Neural cell (in vitro differentiated cells): ENCODE data around the gene ZCCHC24.

ENCODE experiments used
- CTCF ChIP-seq: fragments of 450-650 bp; IDR thresholded peaks from 2 replicates; pipeline ENCODE4 v1.5.1; 2014; ENCODE audit warnings: antibody characterized with exemption, mild to moderate bottlenecking, moderate library complexity; ENCODE audit not compliant: poor library complexity, severe bottlenecking
- EP300 ChIP-seq: fragments of 450-650 bp; conservative IDR thresholded peaks from 2 replicates; pipeline ENCODE4 v1.6.1; 2014; ENCODE audit warnings: antibody characterized with exemption, mild to moderate bottlenecking, moderate library complexity; ENCODE audit not compliant: poor library complexity, severe bottlenecking
- EZH2 ChIP-seq: fragments of 200-600, 300-800 bp; shearing (Covaris generic), sonication (generic); IDR thresholded peaks from 2 replicates; pipeline ENCODE4 v1.6.1; 2014; ENCODE audit warnings: antibody characterized with exemption, low read length, borderline replicate concordance, mild to moderate bottlenecking; ENCODE audit not compliant: insufficient read depth, poor library complexity, severe bottlenecking
- MXI1 ChIP-seq: fragments of 450-650 bp; conservative IDR thresholded peaks from 2 replicates; pipeline ENCODE4 v1.6.1; 2014; ENCODE audit warnings: antibody characterized with exemption, mild to moderate bottlenecking; ENCODE audit not compliant: poor library complexity, severe bottlenecking
- POLR2AphosphoS5 ChIP-seq: IDR thresholded peaks from 2 replicates; pipeline ENCODE4 v1.6.1; 2012
- RAD21 ChIP-seq: fragments of 450-650 bp; conservative IDR thresholded peaks from 2 replicates; pipeline ENCODE4 v1.6.1; 2014; ENCODE audit warnings: antibody characterized with exemption, mild to moderate bottlenecking, moderate library complexity
- REST ChIP-seq: IDR thresholded peaks from 2 replicates; pipeline ENCODE4 v1.6.1; 2012; ENCODE audit warnings: borderline replicate concordance
- TAF1 ChIP-seq: IDR thresholded peaks from 2 replicates; pipeline ENCODE4 v1.6.1; 2012; ENCODE audit warnings: low read depth

GRCh38 chr10:79376751-79377556 lies 68.5 kb downstream of the ZCCHC24 start:
- TF ChIP-seq CTCF = no peak
- no peak for TF ChIP-seq TAF1
- no peak for TF ChIP-seq EZH2
- no peak for TF ChIP-seq POLR2AphosphoS5
- TF ChIP-seq MXI1 = no peak
- TF ChIP-seq RAD21 = no peak
- no peak for TF ChIP-seq REST
- no peak for TF ChIP-seq EP300
